DMS114 treated with DMSO at 0.1 percent for 48 hours (cell line): ENCODE measurements around the gene PITPNC1.
"Not testable (repeated sequence)": the region's sequence is repeated elsewhere in the genome, so short reads cannot be mapped to it uniquely, and the experiment has no call there.

ENCODE experiments used
- DNase-seq: peaks from one replicate; lab custom pipeline; 2025; ENCODE audit not compliant: unreplicated experiment; lab: John Stamatoyannopoulos, UW

Gene PITPNC1

DNA sequence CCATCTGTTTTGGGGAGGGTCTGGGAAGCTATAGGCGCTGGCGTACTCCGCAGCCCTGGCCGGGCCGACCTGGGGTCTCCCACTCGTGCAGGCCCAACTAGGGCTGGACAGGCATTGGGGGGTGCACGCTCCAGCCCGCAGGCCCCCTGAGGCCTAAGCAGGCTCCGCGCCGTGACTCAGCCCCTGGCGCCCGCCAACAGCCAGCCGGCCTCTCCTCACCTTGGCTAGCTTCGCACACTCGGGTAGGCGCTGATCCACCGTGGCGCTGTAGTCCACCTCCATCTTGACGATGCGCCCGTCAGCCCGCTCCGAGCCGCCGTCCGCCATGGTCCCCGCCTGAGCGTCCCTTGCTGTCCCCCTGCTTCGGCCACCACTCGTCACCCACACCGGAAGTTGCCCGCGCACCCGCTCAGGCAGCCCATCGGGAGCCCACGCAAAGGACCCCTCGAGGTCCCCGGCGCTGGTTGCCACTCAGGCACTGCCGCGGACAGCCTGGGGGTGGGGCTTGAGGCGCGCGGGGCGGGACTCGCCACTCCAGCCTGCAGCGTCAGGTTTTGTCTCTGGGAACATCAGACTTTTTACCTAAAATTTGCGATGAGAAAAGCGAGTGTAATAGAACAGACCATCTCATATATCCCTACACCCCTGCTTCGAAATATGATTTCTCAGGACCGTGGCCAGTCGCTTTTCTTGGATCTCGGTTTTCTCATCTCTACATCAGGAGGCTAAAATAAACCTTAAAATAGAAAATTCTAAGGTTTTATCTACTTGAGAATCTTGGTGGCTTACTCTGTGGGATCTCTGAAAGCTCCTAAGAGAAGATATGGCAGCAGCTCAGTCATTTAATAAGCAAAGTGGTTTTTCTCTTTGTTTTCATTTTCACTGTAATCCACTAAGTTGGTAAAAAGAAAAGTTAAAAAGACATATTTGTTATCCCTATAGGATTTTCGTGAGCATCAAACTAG, 10.6 kb upstream of the PITPNC1 start, which contains the start of gene PSMD12:
Gene PSMD12, minus strand, starts transcription at position 385 of the 965 bp plus-strand sequence. Its CDS starts 58 bp downstream, at position 327.
- peak; percentile 77 for DNase-seq

DNA sequence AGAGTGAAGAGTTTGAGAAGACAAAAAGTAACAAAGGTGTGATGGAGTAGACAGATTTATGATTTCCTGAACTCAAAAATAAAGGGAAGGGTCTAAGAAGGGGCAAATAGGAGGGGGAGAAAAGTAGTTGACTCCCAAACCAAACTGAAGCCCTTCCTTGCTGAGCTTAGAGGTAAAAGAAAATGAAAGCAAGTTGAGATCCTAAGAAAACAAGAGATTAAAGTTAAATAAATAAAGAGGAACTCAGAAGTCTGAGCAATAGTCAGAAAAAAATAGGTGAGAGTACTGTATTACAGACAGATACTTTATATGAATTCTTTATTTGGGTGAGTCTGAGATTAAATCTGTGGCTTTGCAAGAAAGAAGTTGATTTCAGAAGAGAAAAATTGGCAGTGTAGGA, 7.4 kb upstream of the PITPNC1 start:
- no peak for DNase-seq

DNA sequence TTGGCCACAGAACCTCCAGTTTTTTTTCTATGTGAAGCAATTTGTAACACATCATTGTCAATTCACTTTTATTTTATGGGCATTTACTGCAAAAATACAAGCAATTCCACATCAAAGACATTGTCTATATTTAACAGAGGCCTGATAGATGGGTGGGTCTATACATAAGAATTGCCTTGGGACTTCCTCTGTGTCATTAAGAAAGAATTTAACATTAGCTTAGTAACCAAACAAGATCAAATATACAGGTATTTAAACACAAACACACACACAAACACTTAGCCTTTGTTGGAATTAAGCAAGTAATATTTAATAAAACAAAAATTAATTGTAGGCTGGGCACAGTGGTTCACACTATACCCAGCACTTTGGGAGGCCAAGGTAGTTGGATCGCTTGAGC, 4.3 kb upstream of the PITPNC1 start:
- DNase-seq = no peak

DNA sequence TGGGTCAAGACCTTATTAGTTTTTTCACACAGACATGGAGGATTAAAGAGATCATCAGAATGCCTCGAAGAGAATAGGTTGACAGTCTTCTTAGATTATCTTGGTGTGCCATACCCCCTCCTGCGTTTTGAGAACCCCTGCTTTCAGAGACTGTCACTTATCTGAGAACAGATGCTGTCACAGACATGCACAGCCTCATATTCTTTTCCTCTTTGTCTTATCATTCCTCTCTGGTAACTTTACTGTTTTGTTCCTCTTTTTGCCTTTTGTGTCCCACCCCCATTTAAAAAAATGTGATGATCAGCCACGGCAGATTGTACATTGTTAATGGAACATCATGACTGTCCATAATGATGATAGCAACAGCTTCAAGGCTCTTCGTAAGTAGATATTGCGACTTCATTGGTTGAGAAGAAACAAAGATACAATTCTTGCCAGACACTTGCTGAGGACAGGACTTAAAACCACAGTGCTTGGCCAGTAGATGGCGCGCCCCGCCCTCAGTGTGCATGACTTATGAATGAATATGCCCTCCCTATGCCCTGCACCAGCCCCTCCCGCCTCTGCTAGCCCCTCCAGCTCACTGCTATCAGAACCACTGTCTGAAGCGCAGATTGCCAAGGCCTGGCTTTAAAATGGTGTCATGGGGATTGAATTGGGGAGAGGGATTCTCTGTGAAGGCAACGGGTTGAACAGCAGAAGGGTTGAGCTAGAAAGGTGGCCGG, 2.6 kb upstream of the PITPNC1 start:
- peak; percentile 75 for DNase-seq

GRCh38 chr17:67375054-67375427, 2.0 kb upstream of the PITPNC1 start:
- DNase-seq = no peak

DNA sequence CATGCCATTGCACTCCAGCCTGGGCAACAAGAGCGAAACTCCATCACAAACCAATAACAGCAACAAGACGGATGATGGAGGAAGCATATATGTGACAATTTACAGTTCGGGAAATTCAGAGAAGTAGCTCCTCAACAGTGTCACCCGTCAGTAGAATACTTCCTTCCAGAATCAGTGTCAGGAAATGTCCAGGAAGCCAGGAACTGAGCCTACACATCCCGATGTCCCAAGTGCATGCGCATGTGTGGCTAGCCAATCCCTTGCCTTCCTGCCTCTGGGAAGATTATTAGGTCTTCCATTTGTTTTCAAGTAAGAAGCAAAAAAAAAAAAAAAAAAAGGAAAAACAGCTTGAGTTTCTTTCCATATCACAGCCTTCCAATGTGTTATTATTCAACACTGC, 1.4 kb upstream of the PITPNC1 start:
- no peak for DNase-seq

- no peak for DNase-seq
These were observed 705 bp upstream of the PITPNC1 start for GRCh38 chr17:67376415-67376736.

DNA sequence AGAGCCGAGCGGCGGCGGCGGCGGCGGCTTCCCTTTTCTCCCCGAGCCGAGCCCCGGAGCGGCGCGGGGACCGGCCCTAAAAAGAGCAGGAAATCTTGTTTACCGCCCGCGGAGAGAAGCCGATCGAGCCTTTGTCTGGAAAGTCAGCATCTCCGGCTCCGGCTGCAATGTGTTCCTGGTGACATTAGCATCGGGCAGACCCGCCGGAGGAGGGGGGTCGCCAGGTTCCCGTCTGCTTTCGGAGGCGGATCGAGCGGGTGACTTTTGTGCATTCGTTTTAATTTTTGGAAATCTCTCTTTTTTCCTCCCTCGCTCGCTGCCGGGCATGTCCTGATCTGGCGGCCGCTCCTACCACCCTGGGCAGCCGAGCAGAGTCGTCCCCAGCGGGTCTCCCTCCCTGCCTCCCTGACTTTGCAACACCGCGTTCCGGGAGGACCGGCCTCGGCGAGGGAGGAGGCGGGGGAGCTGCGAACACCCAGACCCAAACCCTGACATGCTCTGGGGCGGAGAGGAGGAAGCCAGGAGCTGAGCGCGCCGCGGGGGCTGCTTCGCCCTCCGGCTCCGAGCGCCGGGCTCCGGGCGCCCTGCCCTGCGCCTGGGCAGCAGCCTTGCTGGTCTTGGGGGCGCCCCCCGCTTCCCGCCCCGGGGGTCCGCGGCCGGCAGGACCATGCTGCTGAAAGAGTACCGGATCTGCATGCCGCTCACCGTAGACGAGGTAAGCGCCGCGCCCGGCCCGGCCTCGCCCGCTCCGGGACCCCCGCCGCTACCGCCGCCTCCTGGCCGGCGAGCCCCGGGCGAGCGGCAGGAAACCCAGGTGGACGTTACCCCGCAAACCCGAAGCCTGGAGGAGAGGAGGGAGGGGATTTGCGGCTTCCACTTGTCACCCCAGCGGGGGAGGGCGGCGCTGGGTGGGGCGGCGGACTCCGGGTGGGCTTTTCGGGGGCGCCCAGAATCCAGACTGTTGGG, 690 bp downstream of the PITPNC1 start:
- no peak for DNase-seq

GRCh38 chr17:67378454-67379250, 1.6 kb downstream of the PITPNC1 start:
- peak; percentile 38 for DNase-seq

- no peak for DNase-seq
These were observed 2.2 kb downstream of the PITPNC1 start for GRCh38 chr17:67379251-67379630.

DNA sequence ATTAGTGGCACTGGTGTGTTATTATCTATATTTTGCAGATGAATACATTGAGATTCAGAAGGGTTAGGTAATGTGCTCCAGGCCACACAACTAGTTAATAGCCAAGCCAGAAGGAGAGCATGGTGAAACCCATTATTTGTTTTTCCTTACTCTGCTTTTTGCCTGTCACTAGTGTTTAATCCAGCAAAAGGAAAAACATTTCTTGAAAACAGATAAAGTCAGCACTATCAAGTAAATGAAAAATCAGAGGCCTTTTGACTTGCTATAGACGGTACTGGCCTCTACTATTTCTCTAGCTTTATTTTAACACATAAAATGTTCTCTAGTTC, 4.8 kb downstream of the PITPNC1 start:
- DNase-seq = no peak

GRCh38 chr17:67385122-67385988, 8.3 kb downstream of the PITPNC1 start:
- no peak for DNase-seq

DNA sequence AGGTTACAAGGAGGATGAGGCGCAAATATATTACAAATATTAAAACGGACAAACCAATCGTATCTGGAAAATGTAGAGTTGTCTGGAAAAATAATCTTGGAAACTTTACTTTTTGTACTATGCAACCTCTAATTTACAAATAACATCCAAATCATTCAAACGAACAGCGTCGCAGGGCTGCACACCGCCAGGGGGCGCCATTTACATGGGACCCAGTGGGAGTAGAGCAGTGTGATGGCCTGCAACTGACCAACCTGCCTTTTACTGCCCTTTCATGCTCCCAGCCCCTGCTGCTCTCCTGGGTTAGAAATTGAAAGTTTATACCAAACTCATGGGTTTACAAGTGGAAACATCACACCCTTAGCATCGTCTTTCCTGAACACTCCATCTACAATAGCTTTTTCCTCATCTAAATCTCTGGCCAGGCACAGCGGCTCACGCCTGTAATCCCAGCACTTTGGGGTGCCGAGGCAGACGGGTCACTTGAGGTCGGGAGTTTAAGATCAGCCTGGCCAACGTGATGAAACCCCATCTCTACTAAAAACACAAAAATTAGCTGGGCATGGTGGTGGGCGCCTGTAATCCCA, 10.0 kb downstream of the PITPNC1 start:
- no peak for DNase-seq

DNA sequence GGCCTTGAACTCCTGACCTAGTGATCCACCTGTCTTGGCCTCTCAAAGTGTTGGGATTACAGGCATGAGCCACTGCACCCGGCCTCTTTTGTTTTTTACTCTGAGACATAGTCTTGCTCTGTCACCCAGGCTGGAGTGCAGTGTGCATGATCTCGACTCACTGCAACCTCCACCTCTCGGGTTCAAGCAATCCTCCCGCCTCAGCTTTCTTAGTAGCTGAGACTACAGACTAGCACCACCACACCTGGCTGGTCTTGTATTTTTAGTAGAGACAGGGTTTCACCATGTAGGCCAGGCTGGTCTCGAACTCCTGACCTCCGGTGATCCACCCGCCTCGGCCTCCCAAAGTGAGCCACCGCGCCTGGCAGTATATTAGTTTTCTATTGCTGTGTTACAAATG, 11.5 kb downstream of the PITPNC1 start:
- not testable (repeated sequence) for DNase-seq

- no peak for DNase-seq
These were observed 11.9 kb downstream of the PITPNC1 start for GRCh38 chr17:67388986-67389385.

GRCh38 chr17:67390006-67390645, 13.0 kb downstream of the PITPNC1 start:
- DNase-seq = no peak

DNA sequence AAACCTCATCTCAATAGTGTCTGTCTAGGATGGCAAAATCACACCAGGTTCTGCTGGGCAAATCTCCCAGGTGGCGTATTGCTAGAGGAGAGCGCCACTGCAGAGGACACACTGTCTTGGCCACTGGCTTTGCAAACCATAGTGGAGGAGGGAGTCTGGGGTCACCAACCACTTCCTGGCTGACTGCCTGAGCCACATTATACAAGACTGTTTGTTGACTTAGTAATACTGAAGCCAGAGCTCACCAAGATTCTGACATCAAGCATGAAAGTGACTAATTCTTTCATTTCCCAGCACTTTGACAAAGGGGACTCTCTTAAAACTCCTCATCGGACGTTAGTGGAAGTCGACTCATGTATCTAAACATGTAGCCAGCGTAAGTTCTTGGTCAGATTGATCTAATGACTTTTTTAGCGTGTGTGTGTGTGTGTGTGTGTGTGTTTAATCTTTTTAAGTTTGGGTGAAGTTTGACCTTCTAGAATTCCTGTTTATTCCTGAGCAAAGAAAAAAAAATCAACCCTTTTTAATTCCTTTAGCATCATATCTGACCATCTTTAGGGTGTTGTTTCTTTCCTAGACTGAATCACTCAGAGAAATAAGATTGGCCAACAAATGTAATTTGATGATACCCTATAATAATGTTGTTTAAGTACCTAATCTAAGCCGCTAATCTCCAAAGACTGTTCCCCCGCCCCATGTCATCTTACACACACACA, 13.7 kb downstream of the PITPNC1 start:
- no peak for DNase-seq

GRCh38 chr17:67392111-67392510, 15.0 kb downstream of the PITPNC1 start:
- DNase-seq = no peak
